Smooth muscle cell (in vitro differentiated cells): ENCODE results near the gene DCLRE1C. TPM values are rescaled to one million over a fixed set of nuclear protein-coding genes. Genes with fewer than 3 reads are reported as not detected.
"Not testable (repeated sequence)": the region's sequence is repeated elsewhere in the genome, so short reads cannot be mapped to it uniquely, and the experiment has no call there.

Experiments
- DNase-seq: peaks from one replicate; lab custom pipeline; 2025; ENCODE audit not compliant: unreplicated experiment; lab: John Stamatoyannopoulos, UW
- H2AFZ ChIP-seq: fragments of 200-600 bp; sonication (generic); 2 replicates; pipeline ENCODE4 v1.6.0; 2016; ENCODE audit warnings: antibody characterized with exemption, low read depth, mild to moderate bottlenecking
- H3F3A ChIP-seq: fragments of 200-600 bp; sonication (generic); 2 replicates; pipeline ENCODE4 v1.6.0; 2017; ENCODE audit warnings: antibody characterized with exemption, low read depth
- H3K27ac ChIP-seq: fragments of 200-600 bp; sonication (generic); 2 replicates; pipeline ENCODE4 v1.5.1; 2016; ENCODE audit warnings: low read depth, mild to moderate bottlenecking
- H3K27me3 ChIP-seq: fragments of 200-600 bp; sonication (generic); 2 replicates; pipeline ENCODE4 v1.6.1; 2016; ENCODE audit warnings: low read depth, mild to moderate bottlenecking
- H3K36me3 ChIP-seq: fragments of 200-600 bp; sonication (generic); 2 replicates; pipeline ENCODE4 v1.5.1; 2016; ENCODE audit warnings: low read depth
- H3K4me1 ChIP-seq: fragments of 200-600 bp; sonication (generic); 2 replicates; pipeline ENCODE4 v1.5.1; 2016; ENCODE audit warnings: low read depth
- H3K4me2 ChIP-seq: fragments of 200-600 bp; sonication (generic); 2 replicates; pipeline ENCODE4 v1.6.0; 2016; ENCODE audit warnings: mild to moderate bottlenecking
- H3K4me3 ChIP-seq: fragments of 200-600 bp; sonication (generic); 2 replicates; pipeline ENCODE4 v1.5.1; 2016; ENCODE audit warnings: mild to moderate bottlenecking
- H3K79me2 ChIP-seq: fragments of 200-600 bp; sonication (generic); 2 replicates; pipeline ENCODE4 v1.6.0; 2016; ENCODE audit warnings: low read depth, mild to moderate bottlenecking
- H3K9ac ChIP-seq: fragments of 200-600 bp; sonication (generic); 2 replicates; pipeline ENCODE4 v1.6.0; 2016; ENCODE audit warnings: low read depth
- H3K9me3 ChIP-seq: fragments of 200-600 bp; sonication (generic); replicated peaks from 2 replicates; pipeline ENCODE4 v1.5.1; 2016; ENCODE audit warnings: low read depth
- H4K20me1 ChIP-seq: fragments of 200-600 bp; sonication (generic); 2 replicates; pipeline ENCODE4 v1.6.0; 2016; ENCODE audit warnings: low read depth
- CTCF ChIP-seq: fragments of 200-600 bp; sonication (generic); IDR thresholded peaks from 2 replicates; pipeline ENCODE4 v1.5.1; 2017; ENCODE audit warnings: borderline replicate concordance, mild to moderate bottlenecking, antibody characterized with exemption; ENCODE audit not compliant: insufficient read depth, poor library complexity, severe bottlenecking
- WGBS: methylation state at CpG from one replicate; pipeline ENCODE4 v1.1.7; 2016; ENCODE audit warnings: low lambda C conversion rate; 5-methylcytosine and 5-hydroxymethylcytosine counted together
- polyA plus RNA-seq: library from polyadenylated mRNA; unstranded; fragments of >200 nt; fragmentation: Nextera tagmentation; extraction: Ambion mirVana; gene quantifications from 2 replicates; pipeline ENCODE4 v1.2.1, GENCODE V29; 2016
- total RNA-seq: library from RNA; depleted of rRNA; stranded (reverse); fragments of >200 nt; gene quantifications from 2 replicates; pipeline ENCODE4 v1.2.3, GENCODE V29; 2014

DCLRE1C gene
- total and polyA plus RNA-seq, 2 experiments from 2014 or later: 7.0 to 7.6 TPM

GRCh38 chr10:14876764-14877163 lies 77.1 kb downstream of the DCLRE1C start:
- no peak overlapping the region for H3K27ac ChIP-seq

GRCh38 chr10:14875941-14876340 lies 78.0 kb downstream of the DCLRE1C start:
- Histone ChIP-seq H3K9me3 (no peaks in the 10 kb centered on the region), H3K27me3 (no peaks in the 10 kb centered on the region), H3K4me1 (peaks cover 23% of the 10 kb centered on the region), H4K20me1 (peaks cover 9% of the 10 kb centered on the region), H3K79me2 (peaks cover 26% of the 10 kb centered on the region), H2AFZ (no peak overlapping the region), H3F3A (no peaks in the 10 kb centered on the region), H3K4me3 (no peak overlapping the region), H3K36me3 (no peaks in the 10 kb centered on the region), H3K27ac (no peak overlapping the region), H3K9ac (no peak overlapping the region), H3K4me2 (no peak overlapping the region)
- TF ChIP-seq CTCF: no peak
- DNase-seq: no peak
- 94% methylated on average over 12 of the region's 12 CpGs for WGBS

More at GRCh38 chr10:14876764-14877163, 77.1 kb downstream of the DCLRE1C start:
- no peak for TF ChIP-seq CTCF
- 94% methylated on average over 9 of the region's 9 CpGs for WGBS
- peaks cover 34% of the 10 kb centered on the region for H3K79me2 ChIP-seq
- no peaks in the 10 kb centered on the region for H3K36me3 ChIP-seq
- no peaks in the 10 kb centered on the region for H3F3A ChIP-seq
- no peak for DNase-seq
- H3K9me3 ChIP-seq: no peaks in the 10 kb centered on the region
- no peak overlapping the region for H3K4me3 ChIP-seq
- peaks cover 28% of the 10 kb centered on the region for H3K4me1 ChIP-seq
- no peaks in the 10 kb centered on the region for H3K27me3 ChIP-seq
- H2AFZ ChIP-seq: no peak overlapping the region
- H4K20me1 ChIP-seq: peaks cover 9% of the 10 kb centered on the region
- no peak overlapping the region for H3K9ac ChIP-seq
- H3K4me2 ChIP-seq: peak overlapping the region; percentile 99

GRCh38 chr10:14873090-14873760 lies 80.7 kb downstream of the DCLRE1C start:
- peaks cover 9% of the 10 kb centered on the region for H3K4me1 ChIP-seq
- DNase-seq: no peak
- no peaks in the 10 kb centered on the region for H3K9me3 ChIP-seq
- H4K20me1 ChIP-seq: no peaks in the 10 kb centered on the region
- H3K4me2 ChIP-seq: no peak overlapping the region
- H3K4me3 ChIP-seq: no peak overlapping the region
- WGBS: 63% methylated on average over 2 of the region's 2 CpGs
- peaks cover 3% of the 10 kb centered on the region for H3K36me3 ChIP-seq
- H3F3A ChIP-seq: no peaks in the 10 kb centered on the region
- no peaks in the 10 kb centered on the region for H3K27me3 ChIP-seq
- TF ChIP-seq CTCF: no peak
- peaks cover 6% of the 10 kb centered on the region for H3K79me2 ChIP-seq
- H3K27ac ChIP-seq: no peak overlapping the region
- no peak overlapping the region for H3K9ac ChIP-seq
- no peak overlapping the region for H2AFZ ChIP-seq

DNA sequence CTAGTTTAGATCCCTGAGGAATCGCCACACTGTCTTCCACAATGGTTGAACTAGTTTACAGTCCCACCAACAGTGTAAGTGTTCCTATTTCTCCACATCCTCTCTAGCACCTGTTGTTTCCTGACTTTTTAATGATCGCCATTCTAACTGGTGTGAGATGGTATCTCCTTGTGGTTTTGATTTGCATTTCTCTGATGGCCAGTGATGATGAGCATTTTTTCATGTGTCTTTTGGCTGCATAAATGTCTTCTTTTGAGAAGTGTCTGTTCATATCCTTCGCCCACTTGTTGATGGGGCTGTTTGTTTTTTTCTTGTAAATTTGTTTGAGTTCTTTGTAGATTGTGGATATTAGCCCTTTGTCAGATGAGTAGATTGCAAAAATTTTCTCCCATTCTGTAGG lies 89.0 kb downstream of the DCLRE1C start:
- not testable (repeated sequence) for H3K4me3 ChIP-seq, H3K79me2 ChIP-seq, H3K27me3 ChIP-seq, H3F3A ChIP-seq, H3K9ac ChIP-seq, H3K4me1 ChIP-seq, DNase-seq, H2AFZ ChIP-seq, H3K27ac ChIP-seq, H3K4me2 ChIP-seq, H3K9me3 ChIP-seq, H3K36me3 ChIP-seq, H4K20me1 ChIP-seq
- WGBS: 100% methylated on average over 3 of the region's 3 CpGs

DNA sequence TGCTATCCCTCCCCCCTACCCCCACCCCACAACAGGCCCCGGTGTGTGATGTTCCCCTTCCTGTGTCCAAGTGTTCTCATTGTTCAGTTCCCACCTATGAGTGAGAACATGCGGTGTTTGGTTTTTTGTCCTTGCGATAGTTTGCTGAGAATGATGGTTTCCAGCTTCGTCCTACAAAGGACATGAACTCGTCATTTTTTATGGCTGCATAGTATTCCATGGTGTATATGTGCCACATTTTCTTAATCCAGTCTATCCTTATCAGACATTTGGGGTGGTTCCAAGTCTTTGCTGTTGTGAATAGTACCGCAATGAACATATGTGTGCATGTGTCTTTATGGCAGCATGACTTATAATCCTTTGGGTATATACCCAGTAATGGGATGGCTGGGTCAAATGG lies 89.4 kb downstream of the DCLRE1C start:
- not testable (repeated sequence) for H4K20me1 ChIP-seq, H3K4me1 ChIP-seq, H3F3A ChIP-seq, DNase-seq, H3K27me3 ChIP-seq, H3K36me3 ChIP-seq, H3K9ac ChIP-seq, H3K79me2 ChIP-seq, H3K4me2 ChIP-seq, H2AFZ ChIP-seq, H3K27ac ChIP-seq, H3K9me3 ChIP-seq, H3K4me3 ChIP-seq
- 96% methylated on average over 5 of the region's 6 CpGs for WGBS
